ENCODE results near the gene ATP8B1. TPM values are rescaled to one million over a fixed set of nuclear protein-coding genes. Genes with fewer than 3 reads are reported as not detected.
"Not testable (repeated sequence)": the region's sequence is repeated elsewhere in the genome, so short reads cannot be mapped to it uniquely, and the experiment has no call there.

The ATP8B1 gene
- total RNA-seq, 2 donors from 2014 or later = 18.5 to 41.5 TPM

DNA sequence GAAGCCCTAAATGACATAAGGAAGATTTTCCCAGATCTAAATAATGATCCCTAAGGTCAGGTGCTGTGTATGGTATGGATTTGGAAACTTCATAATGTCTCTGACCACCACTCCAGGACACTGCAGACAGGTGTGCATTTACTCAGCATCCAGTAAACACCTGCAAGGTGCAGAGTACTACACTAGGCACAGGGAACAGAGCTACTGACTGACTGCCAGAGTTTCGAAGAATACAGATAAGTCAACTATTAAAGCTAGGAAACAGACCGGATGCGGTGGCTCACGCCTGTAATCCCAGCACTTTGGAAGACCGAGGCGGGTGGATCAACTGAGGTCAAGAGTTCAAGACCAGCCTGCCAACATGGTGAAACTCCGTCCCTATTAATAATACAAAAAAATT is 65.0 kb downstream of the ATP8B1 start:
- Histone ChIP-seq H3K27me3 (no peaks in the 10 kb centered on the region), H3K9me3 (no peaks in the 10 kb centered on the region), H3K27ac (peak overlapping the region in 3 of 4 donors; percentile 11 to 33 (median 32)), H3K4me3 (no peak overlapping the region), H3K4me1 (peaks cover 33% of the 10 kb centered on the region), H3K36me3 (replicated peaks in 1 of 2; ENCODE audit: insufficient read depth in 1 of 2, low read depth in 2 of 2) (no peaks in the 10 kb centered on the region)
- DNase-seq (peak in 3 of 4 donors; percentile 15 to 39 (median 33)), ATAC-seq (peak; percentile 53)
- TF ChIP-seq, protein P1, sequence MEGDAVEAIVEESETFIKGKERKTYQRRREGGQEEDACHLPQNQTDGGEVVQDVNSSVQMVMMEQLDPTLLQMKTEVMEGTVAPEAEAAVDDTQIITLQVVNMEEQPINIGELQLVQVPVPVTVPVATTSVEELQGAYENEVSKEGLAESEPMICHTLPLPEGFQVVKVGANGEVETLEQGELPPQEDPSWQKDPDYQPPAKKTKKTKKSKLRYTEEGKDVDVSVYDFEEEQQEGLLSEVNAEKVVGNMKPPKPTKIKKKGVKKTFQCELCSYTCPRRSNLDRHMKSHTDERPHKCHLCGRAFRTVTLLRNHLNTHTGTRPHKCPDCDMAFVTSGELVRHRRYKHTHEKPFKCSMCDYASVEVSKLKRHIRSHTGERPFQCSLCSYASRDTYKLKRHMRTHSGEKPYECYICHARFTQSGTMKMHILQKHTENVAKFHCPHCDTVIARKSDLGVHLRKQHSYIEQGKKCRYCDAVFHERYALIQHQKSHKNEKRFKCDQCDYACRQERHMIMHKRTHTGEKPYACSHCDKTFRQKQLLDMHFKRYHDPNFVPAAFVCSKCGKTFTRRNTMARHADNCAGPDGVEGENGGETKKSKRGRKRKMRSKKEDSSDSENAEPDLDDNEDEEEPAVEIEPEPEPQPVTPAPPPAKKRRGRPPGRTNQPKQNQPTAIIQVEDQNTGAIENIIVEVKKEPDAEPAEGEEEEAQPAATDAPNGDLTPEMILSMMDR (IDR thresholded peaks at IDR 0.05) = no peak
- no peak for TF ChIP-seq POLR2A (IDR thresholded peaks at IDR 0.05)
- intact Hi-C loops (cut with DNase I) = no loop called here
- WGBS, 2 donors = 41 to 44% methylated on average over 3 to 7 of the region's 7 CpGs

DNA sequence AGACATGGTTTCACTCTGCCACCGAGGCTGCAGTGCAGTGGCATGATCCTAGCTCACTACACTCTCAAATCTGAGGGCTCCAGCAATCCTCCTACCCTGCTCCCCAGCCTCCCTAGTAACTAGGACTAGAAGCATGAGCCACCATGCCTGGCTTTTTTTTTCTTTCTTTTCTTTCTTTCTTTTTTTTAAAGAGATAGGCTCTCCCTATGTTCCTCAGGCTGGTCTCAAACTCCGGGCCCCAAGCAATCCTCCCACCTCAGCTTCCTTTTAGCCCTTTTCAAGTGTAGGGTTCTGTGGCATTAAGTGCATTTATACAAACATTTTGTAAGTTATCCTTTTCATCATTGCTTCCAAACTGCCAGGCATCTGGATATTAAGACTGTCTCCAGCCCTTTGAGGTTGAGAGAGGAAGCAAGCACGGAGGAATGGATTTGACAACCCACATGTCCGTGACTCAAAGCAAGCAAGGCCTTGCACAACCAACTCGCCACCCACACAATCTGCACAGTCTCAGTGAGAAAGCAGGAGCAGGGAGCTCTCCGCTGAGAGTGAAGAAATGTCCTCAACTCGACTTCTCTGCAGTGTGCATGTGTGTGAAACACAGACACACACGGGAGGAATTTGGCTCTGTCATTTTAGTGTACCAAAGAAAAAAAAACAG is 65.6 kb downstream of the ATP8B1 start:
- H3K9me3 ChIP-seq = no peaks in the 10 kb centered on the region
- peak overlapping the region in 3 of 4 donors; percentile 11 to 33 (median 32) for H3K27ac ChIP-seq
- no peak for TF ChIP-seq POLR2A (IDR thresholded peaks at IDR 0.05)
- TF ChIP-seq, protein P1 (IDR thresholded peaks at IDR 0.05) = no peak
- intact Hi-C loops (cut with DNase I) = no loop called here
- ATAC-seq = peak; percentile 84
- peak; percentile 51 to 84 (median 61) for DNase-seq
- H3K4me1 ChIP-seq = peaks cover 28% of the 10 kb centered on the region
- no peaks in the 10 kb centered on the region for H3K36me3 ChIP-seq (replicated peaks in 1 of 2; ENCODE audit: insufficient read depth in 1 of 2, low read depth in 2 of 2)
- WGBS, 2 donors = 32% methylated on average over 6 to 8 of the region's 8 CpGs
- H3K4me3 ChIP-seq = no peak overlapping the region
- H3K27me3 ChIP-seq = no peaks in the 10 kb centered on the region

GRCh38 chr18:57735042-57735441 is 68.1 kb downstream of the ATP8B1 start:
- H3K4me3 ChIP-seq; intact Hi-C loops (cut with DNase I); ATAC-seq; H3K27ac ChIP-seq; H3K27me3 ChIP-seq; H3K9me3 ChIP-seq; DNase-seq; H3K36me3 ChIP-seq (replicated peaks in 1 of 2; ENCODE audit: insufficient read depth in 1 of 2, low read depth in 2 of 2): not testable (repeated sequence)
- peaks cover 24% of the 10 kb centered on the region for H3K4me1 ChIP-seq
- WGBS, 2 donors = 94 to 98% methylated on average over 17 to 18 of the region's 18 CpGs

- no peaks in the 10 kb centered on the region for H3K9me3 ChIP-seq
- 99 to 100% methylated on average over 3 of the region's 3 CpGs for WGBS, 2 donors
- ATAC-seq (no peak), DNase-seq (no peak)
- intact Hi-C loops (cut with DNase I) = no loop called here
- TF ChIP-seq POLR2A (IDR thresholded peaks at IDR 0.05) = no peak
- TF ChIP-seq, protein P1 (IDR thresholded peaks at IDR 0.05) = no peak
- no peak overlapping the region for H3K27ac ChIP-seq
- H3K36me3 ChIP-seq (replicated peaks in 1 of 2; ENCODE audit: insufficient read depth in 1 of 2, low read depth in 2 of 2) = peaks cover 0 to 3% of the 10 kb centered on the region in 2 donors
- no peak overlapping the region for H3K4me3 ChIP-seq
- H3K4me1 ChIP-seq = peaks cover 24% of the 10 kb centered on the region
- H3K27me3 ChIP-seq = no peaks in the 10 kb centered on the region
Observed at GRCh38 chr18:57733861-57734260, 69.3 kb downstream of the ATP8B1 start.

DNA sequence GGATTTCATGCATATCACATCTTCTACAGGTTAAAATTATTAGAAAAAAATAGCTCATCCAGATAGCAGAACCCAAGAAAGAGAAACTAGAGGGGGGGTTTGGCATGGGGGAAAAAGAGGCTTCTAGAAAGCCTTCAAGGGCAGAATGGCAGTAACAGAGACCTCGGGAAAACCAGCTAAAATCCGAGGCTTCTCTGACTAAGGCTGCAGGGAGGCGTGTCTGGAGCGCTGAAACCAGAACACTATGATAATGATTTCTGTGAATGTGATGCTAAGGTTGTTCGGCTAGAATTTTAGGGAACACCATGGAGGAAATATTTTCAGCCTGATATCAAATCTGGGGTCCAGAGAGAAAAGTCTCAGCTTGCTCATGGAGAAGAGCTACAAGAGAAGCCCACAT is 73.0 kb downstream of the ATP8B1 start:
- intact Hi-C loops (cut with DNase I) = no loop called here
- Histone ChIP-seq H3K9me3 (no peaks in the 10 kb centered on the region), H3K27ac (peak overlapping the region in 3 of 4 donors; percentile 10 to 79 (median 72)), H3K36me3 (replicated peaks in 1 of 2; ENCODE audit: insufficient read depth in 1 of 2, low read depth in 2 of 2) (peaks cover 0 to 5% of the 10 kb centered on the region in 2 donors), H3K27me3 (no peaks in the 10 kb centered on the region), H3K4me1 (peaks cover 18% of the 10 kb centered on the region), H3K4me3 (no peak overlapping the region)
- no peak for TF ChIP-seq POLR2A (IDR thresholded peaks at IDR 0.05)
- TF ChIP-seq, protein P1 (IDR thresholded peaks at IDR 0.05) = no peak
- ATAC-seq = no peak
- no peak for DNase-seq
- WGBS, 2 donors = 90 to 94% methylated on average over 5 of the region's 5 CpGs

Data from body of pancreas (tissue), 4 donors.